ENCODE measurements around the gene CD79B. TPM values are rescaled to one million over a fixed set of nuclear protein-coding genes. Genes with fewer than 3 reads are reported as not detected.
A peak's percentile ranks its signal among the peaks of the same experiment; 100 is the strongest.

CD79B gene
- total and polyA plus RNA-seq, 4 experiments from 2014 or later = 16.4 to 57.2 (median 35.8) TPM

DNA sequence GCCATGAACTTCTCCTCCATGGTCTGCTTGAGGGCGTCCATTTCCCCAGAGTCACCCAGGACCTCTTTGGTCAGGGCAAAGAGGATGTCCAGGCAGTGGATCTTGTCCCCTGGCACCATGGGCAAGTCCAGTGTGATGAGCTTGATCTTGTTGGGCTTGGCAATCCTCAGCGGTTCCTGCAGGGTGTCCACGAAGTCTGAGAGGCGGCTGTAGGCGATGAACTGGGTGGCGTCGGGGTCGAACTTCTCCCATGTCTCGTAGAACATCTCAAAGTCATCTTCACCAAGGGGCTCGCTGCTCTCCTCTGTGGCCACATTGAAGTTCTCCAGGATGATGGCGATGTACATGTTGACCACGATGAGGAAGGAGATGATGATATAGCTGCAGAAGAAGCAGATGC is 9.0 kb upstream of the CD79B start:
- POLR2A ChIA-PET (ENCODE audit: partially characterized antibody) = no interaction called here
- H3K9me3 Mint-ChIP-seq = no peaks in the 10 kb centered on the region

GRCh38 chr17:63940584-63940983 is 8.5 kb upstream of the CD79B start:
- Histone ChIP-seq H3K36me3 (ENCODE audit: insufficient read depth, low read length) (no peaks in the 10 kb centered on the region), H3K27ac (ENCODE audit: low read depth, low read length) (no peak overlapping the region), H3K27me3 (ENCODE audit: insufficient read depth, low read length) (no peaks in the 10 kb centered on the region), H3K4me1 (ENCODE audit: insufficient read depth, low read length) (peaks cover 6% of the 10 kb centered on the region), H3K9me3 (ENCODE audit: control insufficient read depth in 1 of 2, low read length in 2 of 2) (no peaks in the 10 kb centered on the region), H3K4me3 (ENCODE audit: low read length in 2 of 2) (no peak overlapping the region)
- no peaks in the 10 kb centered on the region for H3K36me3 Mint-ChIP-seq
- CTCF ChIA-PET (ENCODE audit: partially characterized antibody) = interaction anchor here (0.9 kb wide), 1 partner anchor 80 kb away, joined by 3 read pairs; the partner anchor contains the start of gene ICAM2
- H3K27me3 Mint-ChIP-seq = no peaks in the 10 kb centered on the region
- intact Hi-C loops (cut with micrococcal nuclease) = no loop called here
- H3K9me3 Mint-ChIP-seq = no peaks in the 10 kb centered on the region
- DNase-seq = no peak
- H3K4me1 Mint-ChIP-seq = peaks cover 7 to 26% (median 12%) of the 10 kb centered on the region in 4 donors
- H3K4me3 Mint-ChIP-seq = no peak overlapping the region
- no peak overlapping the region for H3K27ac Mint-ChIP-seq
- POLR2A ChIA-PET (ENCODE audit: partially characterized antibody) = no interaction called here

More for the DNA sequence above, 9.0 kb upstream of the CD79B start:
- H3K4me1 Mint-ChIP-seq = peaks cover 7 to 31% (median 15%) of the 10 kb centered on the region in 4 donors
- H3K4me3 Mint-ChIP-seq = no peak overlapping the region
- CTCF ChIA-PET (ENCODE audit: partially characterized antibody) = no interaction called here
- H3K4me1 ChIP-seq (ENCODE audit: insufficient read depth, low read length) = peaks cover 11% of the 10 kb centered on the region
- no peak overlapping the region for H3K4me3 ChIP-seq (ENCODE audit: low read length in 2 of 2)
- H3K27me3 Mint-ChIP-seq = no peaks in the 10 kb centered on the region
- no peaks in the 10 kb centered on the region for H3K27me3 ChIP-seq (ENCODE audit: insufficient read depth, low read length)
- no peaks in the 10 kb centered on the region for H3K36me3 Mint-ChIP-seq
- intact Hi-C loops (cut with micrococcal nuclease) = no loop called here
- DNase-seq = no peak
- no peaks in the 10 kb centered on the region for H3K9me3 ChIP-seq (ENCODE audit: control insufficient read depth in 1 of 2, low read length in 2 of 2)
- no peak overlapping the region for H3K27ac ChIP-seq (ENCODE audit: low read depth, low read length)
- no peak overlapping the region for H3K27ac Mint-ChIP-seq
- H3K36me3 ChIP-seq (ENCODE audit: insufficient read depth, low read length) = no peaks in the 10 kb centered on the region

DNA sequence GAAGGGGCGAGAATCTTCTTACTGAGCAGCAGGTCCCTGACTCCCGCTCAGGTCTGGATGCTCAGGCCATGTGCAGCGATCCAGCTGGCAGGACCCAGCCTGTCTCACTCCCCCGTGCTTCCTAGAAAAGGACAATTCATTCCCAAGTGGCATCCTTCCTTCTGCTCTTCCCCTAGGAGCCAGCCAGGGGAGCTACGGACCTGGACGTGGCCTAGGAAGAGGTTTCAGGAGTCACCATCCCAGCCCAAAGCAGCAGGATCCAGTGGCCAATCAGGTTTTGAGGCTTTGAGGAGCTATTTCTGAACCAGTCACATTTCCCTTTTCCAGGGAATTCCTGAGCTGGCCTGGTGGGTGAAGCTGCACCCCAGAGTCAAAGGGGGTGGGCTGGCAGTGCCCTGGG is 7.8 kb upstream of the CD79B start:
- Mint-ChIP-seq H3K36me3 (no peaks in the 10 kb centered on the region), H3K27me3 (no peaks in the 10 kb centered on the region), H3K4me3 (no peak overlapping the region), H3K27ac (peak overlapping the region in 1 of 7 donors; percentile 7), H3K9me3 (no peaks in the 10 kb centered on the region), H3K4me1 (peaks cover 6 to 19% (median 8%) of the 10 kb centered on the region in 4 donors)
- ChIA-PET CTCF (ENCODE audit: partially characterized antibody) (interaction anchor here (0.9 to 1.1 kb wide), 3 partner anchors 11 to 81 kb away, joined by 3 to 4 read pairs (median 3); partner anchors contain the start of gene ICAM2), POLR2A (ENCODE audit: partially characterized antibody) (no interaction called here)
- H3K9me3 ChIP-seq (ENCODE audit: control insufficient read depth in 1 of 2, low read length in 2 of 2) = no peaks in the 10 kb centered on the region
- no peak overlapping the region for H3K4me3 ChIP-seq (ENCODE audit: low read length in 2 of 2)
- H3K27ac ChIP-seq (ENCODE audit: low read depth, low read length) = no peak overlapping the region
- intact Hi-C loops (cut with micrococcal nuclease) = no loop called here
- no peaks in the 10 kb centered on the region for H3K27me3 ChIP-seq (ENCODE audit: insufficient read depth, low read length)
- no peak for DNase-seq
- no peaks in the 10 kb centered on the region for H3K36me3 ChIP-seq (ENCODE audit: insufficient read depth, low read length)
- H3K4me1 ChIP-seq (ENCODE audit: insufficient read depth, low read length) = no peaks in the 10 kb centered on the region

DNA sequence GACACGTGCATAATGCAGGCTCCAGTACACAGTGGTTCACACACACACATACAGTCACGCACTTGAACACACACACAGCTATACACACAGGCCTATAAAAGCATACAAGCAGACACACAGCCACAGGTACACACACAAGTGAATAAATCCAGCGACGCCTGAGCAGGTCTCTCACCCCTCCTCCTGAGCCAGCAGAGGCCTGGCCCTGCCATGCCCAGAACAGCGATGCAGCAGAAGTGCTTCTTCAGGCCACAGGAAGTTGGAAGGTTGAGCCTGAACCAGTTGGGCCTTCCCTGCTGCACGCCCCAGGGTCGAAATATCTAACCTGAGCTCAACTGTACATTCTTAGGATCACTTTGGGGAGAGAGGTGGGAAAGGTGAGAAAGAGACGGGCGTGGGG is 7.3 kb upstream of the CD79B start:
- DNase-seq = no peak
- CTCF ChIA-PET (ENCODE audit: partially characterized antibody) = interaction anchor here (0.9 to 1.1 kb wide), 3 partner anchors 11 to 81 kb away, joined by 3 to 4 read pairs (median 3); partner anchors contain the start of gene ICAM2
- H3K27ac ChIP-seq (ENCODE audit: low read depth, low read length) = no peak overlapping the region
- H3K4me3 ChIP-seq (ENCODE audit: low read length in 2 of 2) = no peak overlapping the region
- Mint-ChIP-seq H3K4me3 (no peak overlapping the region), H3K27ac (peak overlapping the region in 2 of 7 donors; percentile 7 to 60), H3K36me3 (no peaks in the 10 kb centered on the region), H3K9me3 (no peaks in the 10 kb centered on the region), H3K27me3 (no peaks in the 10 kb centered on the region), H3K4me1 (peaks cover 6 to 19% (median 8%) of the 10 kb centered on the region in 4 donors)
- no peaks in the 10 kb centered on the region for H3K4me1 ChIP-seq (ENCODE audit: insufficient read depth, low read length)
- intact Hi-C loops (cut with micrococcal nuclease) = no loop called here
- H3K36me3 ChIP-seq (ENCODE audit: insufficient read depth, low read length) = no peaks in the 10 kb centered on the region
- no peaks in the 10 kb centered on the region for H3K27me3 ChIP-seq (ENCODE audit: insufficient read depth, low read length)
- H3K9me3 ChIP-seq (ENCODE audit: control insufficient read depth in 1 of 2, low read length in 2 of 2) = no peaks in the 10 kb centered on the region
- POLR2A ChIA-PET (ENCODE audit: partially characterized antibody) = no interaction called here

DNA sequence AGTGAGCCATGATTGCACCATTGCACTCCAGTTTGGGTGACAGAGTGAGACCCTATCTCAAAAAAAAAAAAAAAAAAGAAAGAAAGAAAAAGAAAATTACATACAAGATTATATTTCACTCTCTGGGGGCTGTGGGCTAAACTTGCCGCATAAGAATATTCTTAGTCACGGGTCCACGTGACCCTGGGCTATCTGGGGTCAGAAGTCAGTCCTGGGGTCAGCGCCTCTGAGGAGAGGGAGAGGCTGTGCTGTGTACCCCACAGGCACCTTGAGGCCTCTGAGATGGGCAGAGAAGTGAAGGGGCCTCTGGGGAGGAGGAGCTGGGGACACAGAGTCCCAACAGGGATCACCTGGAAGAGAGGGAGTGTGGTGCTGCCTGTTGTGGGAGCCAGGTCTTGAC is 5.8 kb upstream of the CD79B start:
- H3K4me3 Mint-ChIP-seq = no peak overlapping the region
- Histone ChIP-seq H3K4me3 (ENCODE audit: low read length in 2 of 2) (no peak overlapping the region), H3K36me3 (ENCODE audit: insufficient read depth, low read length) (no peaks in the 10 kb centered on the region), H3K9me3 (ENCODE audit: control insufficient read depth in 1 of 2, low read length in 2 of 2) (no peaks in the 10 kb centered on the region), H3K27ac (ENCODE audit: low read depth, low read length) (no peak overlapping the region), H3K4me1 (ENCODE audit: insufficient read depth, low read length) (peaks cover 3% of the 10 kb centered on the region), H3K27me3 (ENCODE audit: insufficient read depth, low read length) (no peaks in the 10 kb centered on the region)
- POLR2A ChIA-PET (ENCODE audit: partially characterized antibody) = interaction anchor here (1.0 to 1.6 kb wide), 2 partner anchors 8 kb away, joined by 3 to 5 read pairs; no protein-coding TSS in a partner anchor
- no peaks in the 10 kb centered on the region for H3K36me3 Mint-ChIP-seq
- intact Hi-C loops (cut with micrococcal nuclease) = no loop called here
- DNase-seq = no peak
- no peak overlapping the region for H3K27ac Mint-ChIP-seq
- no peaks in the 10 kb centered on the region for H3K9me3 Mint-ChIP-seq
- H3K27me3 Mint-ChIP-seq = no peaks in the 10 kb centered on the region
- peaks cover 5 to 23% (median 13%) of the 10 kb centered on the region in 4 donors for H3K4me1 Mint-ChIP-seq
- CTCF ChIA-PET (ENCODE audit: partially characterized antibody) = interaction anchor here (2.3 kb wide), 1 partner anchor 8 kb away, joined by 14 read pairs; no protein-coding TSS in a partner anchor

DNA sequence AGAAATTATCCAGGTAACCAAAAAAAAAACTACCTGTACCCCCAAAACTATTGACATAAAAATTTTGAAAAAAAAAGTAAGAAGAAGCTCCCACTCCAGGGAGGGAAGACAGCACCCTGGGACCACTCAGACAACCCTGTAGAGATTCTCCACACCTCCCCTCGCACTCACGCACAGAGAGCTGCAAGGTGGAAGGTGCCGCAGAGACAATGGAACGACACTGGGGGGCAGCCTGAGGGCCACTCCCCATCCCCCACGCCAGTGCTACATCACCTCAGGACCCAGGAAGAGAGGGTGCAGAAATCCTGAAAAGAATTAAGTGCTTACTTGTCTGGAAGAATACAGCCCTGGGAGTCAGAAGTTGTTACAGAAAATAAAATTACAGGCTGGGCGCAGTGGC is 5.2 kb upstream of the CD79B start:
- intact Hi-C loops (cut with micrococcal nuclease) = no loop called here
- Mint-ChIP-seq H3K36me3 (no peaks in the 10 kb centered on the region), H3K4me1 (peaks cover 5 to 24% (median 18%) of the 10 kb centered on the region in 4 donors), H3K27me3 (no peaks in the 10 kb centered on the region), H3K27ac (peak overlapping the region in 1 of 7 donors; percentile 62), H3K4me3 (no peak overlapping the region), H3K9me3 (no peaks in the 10 kb centered on the region)
- Histone ChIP-seq H3K4me1 (ENCODE audit: insufficient read depth, low read length) (peaks cover 9% of the 10 kb centered on the region), H3K36me3 (ENCODE audit: insufficient read depth, low read length) (no peaks in the 10 kb centered on the region), H3K9me3 (ENCODE audit: control insufficient read depth in 1 of 2, low read length in 2 of 2) (no peaks in the 10 kb centered on the region), H3K4me3 (ENCODE audit: low read length in 2 of 2) (no peak overlapping the region), H3K27me3 (ENCODE audit: insufficient read depth, low read length) (no peaks in the 10 kb centered on the region), H3K27ac (ENCODE audit: low read depth, low read length) (no peak overlapping the region)
- DNase-seq = no peak
- CTCF ChIA-PET (ENCODE audit: partially characterized antibody) = interaction anchor here (0.6 to 2.3 kb wide), 3 partner anchors 9 to 320 kb away, joined by 3 to 14 read pairs (median 3); no protein-coding TSS in a partner anchor
- POLR2A ChIA-PET (ENCODE audit: partially characterized antibody) = interaction anchor here (1.6 kb wide), 1 partner anchor 9 kb away, joined by 5 read pairs; no protein-coding TSS in a partner anchor

DNA sequence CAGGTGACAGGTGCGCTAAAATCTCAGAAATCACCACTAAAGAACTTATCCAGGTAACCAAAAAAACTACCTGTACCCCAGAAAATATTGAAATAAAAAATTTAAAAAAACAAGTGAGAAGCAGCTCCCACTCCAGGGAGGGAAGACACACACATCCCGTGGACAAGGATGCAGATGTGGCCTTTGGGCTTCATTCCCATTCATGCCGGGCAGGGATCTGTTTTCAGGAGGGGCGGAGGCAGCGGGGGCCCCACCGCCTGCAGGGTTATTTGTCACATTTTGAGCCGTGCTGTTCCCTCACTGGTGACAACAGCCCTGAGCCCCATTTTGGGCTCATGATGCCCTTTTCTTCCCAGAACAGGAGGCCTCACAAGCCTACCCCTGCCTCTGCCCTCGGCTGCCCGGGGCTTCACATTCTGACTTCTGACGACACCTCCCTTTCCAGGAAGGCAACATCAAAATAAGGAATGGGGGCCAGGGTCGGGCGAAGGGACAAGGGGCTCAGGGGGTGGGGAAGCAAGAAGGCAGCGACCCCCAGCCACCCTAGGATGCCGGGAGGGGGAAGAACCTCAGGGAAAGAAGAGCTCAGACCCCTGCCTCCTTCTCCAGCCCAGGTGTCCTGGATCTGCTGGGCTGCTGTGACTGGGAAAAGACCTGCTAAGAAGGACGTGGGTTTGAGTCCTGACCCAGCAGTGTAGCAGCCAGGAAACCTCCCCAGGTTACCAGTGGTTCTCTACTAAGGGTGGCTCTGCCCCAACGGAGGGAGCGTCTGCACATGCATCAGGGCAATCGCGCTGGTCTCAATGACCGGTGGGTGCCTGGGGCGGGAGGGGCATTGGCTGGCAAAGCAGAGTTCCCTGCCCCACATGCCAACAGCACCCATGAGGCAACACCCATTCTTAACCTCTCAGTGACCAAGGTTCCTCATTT is 2.3 kb upstream of the CD79B start:
- Mint-ChIP-seq H3K4me3 (peak overlapping the region in 2 of 8 donors; percentile 29), H3K27me3 (no peaks in the 10 kb centered on the region), H3K36me3 (peaks cover 0 to 8% of the 10 kb centered on the region in 2 donors), H3K27ac (no peak overlapping the region), H3K9me3 (no peaks in the 10 kb centered on the region), H3K4me1 (peaks cover 11 to 42% (median 31%) of the 10 kb centered on the region in 4 donors)
- no peaks in the 10 kb centered on the region for H3K27me3 ChIP-seq (ENCODE audit: insufficient read depth, low read length)
- H3K27ac ChIP-seq (ENCODE audit: low read depth, low read length) = no peak overlapping the region
- intact Hi-C loops (cut with micrococcal nuclease) = no loop called here
- peaks cover 25% of the 10 kb centered on the region for H3K4me1 ChIP-seq (ENCODE audit: insufficient read depth, low read length)
- DNase-seq = no peak
- ChIA-PET POLR2A (ENCODE audit: partially characterized antibody) (interaction anchor here (1.1 kb wide), 1 partner anchor 45 kb away, joined by 3 read pairs; no protein-coding TSS in a partner anchor), CTCF (ENCODE audit: partially characterized antibody) (interaction anchor here (1.1 to 3.2 kb wide), 5 partner anchors 12 to 199 kb away, joined by 3 to 28 read pairs (median 4); no protein-coding TSS in a partner anchor)
- H3K9me3 ChIP-seq (ENCODE audit: control insufficient read depth in 1 of 2, low read length in 2 of 2) = no peaks in the 10 kb centered on the region
- peaks cover 9% of the 10 kb centered on the region for H3K36me3 ChIP-seq (ENCODE audit: insufficient read depth, low read length)
- H3K4me3 ChIP-seq (ENCODE audit: low read length in 2 of 2) = no peak overlapping the region

All from CD4-positive, alpha-beta memory T cell (primary cell).